T-helper 1 cell treated with Interleukin-12 subunit alpha and Interleukin-12 subunit beta and Interleukin-4 antibody, amounts not matched to agents 30 ng/mL and 1 ng/mL, for 36 hours (primary cell): ENCODE measurements around the gene NR5A2. TPM values are rescaled to one million over a fixed set of nuclear protein-coding genes. Genes with fewer than 3 reads are reported as not detected.

ENCODE experiments used
- intact Hi-C: fragments of 100-400 bp; cut with micrococcal nuclease; formaldehyde crosslinking; loops from one replicate; pipeline ENCODE4 v1.15.1; 2024
- total RNA-seq: library from RNA; stranded (reverse); gene quantifications from 2 replicates; pipeline ENCODE4 v1.2.3, GENCODE V29; 2022

Gene NR5A2
- total RNA-seq, 1 donor from 2014 or later, result 0.42 TPM

GRCh38 chr1:200115532-200115931, 88.0 kb downstream of the NR5A2 start:
- intact Hi-C loops, result no loop called here

- intact Hi-C loops, result no loop called here
Measured at GRCh38 chr1:200116324-200116723, 88.8 kb downstream of the NR5A2 start.

DNA sequence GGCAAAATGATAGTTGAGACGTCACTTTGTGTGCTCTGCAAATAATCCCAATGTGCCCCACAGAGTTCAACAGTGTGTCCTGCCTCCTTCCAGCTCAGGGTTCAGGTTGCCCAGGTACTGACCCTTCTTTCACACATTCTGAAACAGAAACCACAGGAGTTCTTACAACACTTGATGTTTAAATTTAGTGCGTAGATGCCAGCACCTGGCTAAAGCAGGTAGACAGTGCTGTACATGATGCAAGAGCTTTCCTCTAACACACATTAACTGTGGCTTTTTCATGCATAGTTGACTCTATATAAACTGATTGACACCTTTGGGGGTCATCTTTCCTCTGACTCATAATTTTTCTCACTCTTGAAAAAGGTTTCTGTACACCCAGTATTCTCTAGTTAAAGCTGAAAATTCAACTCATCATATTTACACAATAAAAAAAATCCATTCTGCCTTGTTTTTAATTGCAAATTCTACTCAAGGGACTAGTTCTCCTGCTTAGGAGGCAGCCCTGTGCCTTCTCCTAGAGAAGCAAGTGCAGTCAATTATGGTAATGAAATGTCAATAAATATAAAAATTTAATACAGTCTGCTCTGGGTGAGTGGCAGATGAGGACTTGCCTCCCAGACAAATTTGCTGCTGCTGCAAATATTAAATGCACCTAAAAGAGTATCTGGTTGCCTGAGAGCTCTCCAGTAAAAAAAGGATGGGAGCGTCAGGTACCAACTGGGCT, 91.4 kb downstream of the NR5A2 start:
- intact Hi-C loops, result no loop called here

DNA sequence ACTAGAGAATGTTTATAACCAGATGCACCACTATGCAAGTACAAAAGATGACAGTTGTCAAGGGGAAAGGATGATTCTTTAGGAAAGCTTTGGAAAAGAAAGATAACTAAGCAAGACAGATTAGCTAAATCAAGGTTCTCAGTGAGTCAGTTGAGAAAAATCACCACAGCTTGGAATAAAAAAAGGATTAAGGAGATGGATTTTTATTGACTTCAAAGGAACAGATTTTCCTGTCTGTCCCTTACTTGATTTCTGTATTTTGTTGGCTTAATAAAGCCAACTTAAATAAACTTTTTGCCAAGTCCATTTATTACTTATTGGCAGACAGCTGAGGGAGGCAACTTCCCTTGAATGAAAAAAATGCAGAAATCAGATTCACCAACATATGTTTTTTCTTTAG, 93.9 kb downstream of the NR5A2 start:
- intact Hi-C loops, result loop anchor here (10.0 kb wide), 1 partner anchor 437 kb away; no protein-coding TSS in a partner anchor

GRCh38 chr1:200124309-200124708, 96.8 kb downstream of the NR5A2 start:
- intact Hi-C loops, result loop anchor here (10.0 kb wide), 1 partner anchor 440 kb away; no protein-coding TSS in a partner anchor

- intact Hi-C loops, result loop anchor here (10.0 kb wide), 1 partner anchor 443 kb away; no protein-coding TSS in a partner anchor
Measured at GRCh38 chr1:200128081-200128480, 100.6 kb downstream of the NR5A2 start.

DNA sequence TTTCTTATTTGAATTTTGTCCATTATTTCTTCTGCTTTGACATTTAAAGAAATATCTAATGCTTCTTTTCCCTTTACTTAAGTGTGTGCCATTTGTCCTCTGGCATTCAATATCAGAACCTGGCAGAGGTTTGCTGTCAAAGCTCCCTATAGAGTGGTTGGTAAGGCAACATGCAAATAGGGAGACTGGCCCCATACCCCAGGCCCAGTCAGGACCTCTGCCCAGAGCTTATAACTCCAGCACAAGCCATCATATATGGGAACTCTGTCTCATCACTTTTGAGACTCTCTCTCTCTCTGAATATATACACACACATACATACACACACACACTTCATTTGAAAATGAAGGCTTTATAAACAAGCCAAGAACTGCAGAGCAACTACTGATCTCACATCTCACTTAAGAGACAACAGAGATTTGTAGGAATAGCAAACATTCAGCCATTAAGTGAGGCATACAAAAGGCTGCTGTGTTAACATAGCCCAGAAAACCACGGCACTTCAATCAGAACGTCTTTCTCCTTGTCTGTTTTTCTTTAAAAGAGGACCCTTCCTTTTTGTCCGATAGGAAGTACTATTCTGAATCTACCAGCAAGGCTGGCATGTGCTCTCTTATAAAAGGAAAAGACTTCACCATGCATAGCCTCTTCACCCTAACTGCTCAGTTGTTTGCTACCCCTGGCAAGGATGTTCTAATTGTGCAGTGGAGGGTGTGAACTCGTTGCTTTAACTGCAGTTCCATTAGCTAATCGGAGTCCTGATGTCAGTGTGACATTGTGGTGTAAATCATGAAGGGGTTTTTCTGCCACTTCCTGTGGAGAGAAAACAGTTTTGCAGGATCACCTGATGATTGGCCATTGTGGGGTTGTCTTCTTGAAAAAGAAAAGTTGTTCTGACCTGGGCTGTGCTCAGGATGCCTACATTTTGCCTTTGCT, 101.7 kb downstream of the NR5A2 start:
- intact Hi-C loops, result loop anchor here (1.0 to 10.0 kb wide), 2 partner anchors 25 to 444 kb away; no protein-coding TSS in a partner anchor

DNA sequence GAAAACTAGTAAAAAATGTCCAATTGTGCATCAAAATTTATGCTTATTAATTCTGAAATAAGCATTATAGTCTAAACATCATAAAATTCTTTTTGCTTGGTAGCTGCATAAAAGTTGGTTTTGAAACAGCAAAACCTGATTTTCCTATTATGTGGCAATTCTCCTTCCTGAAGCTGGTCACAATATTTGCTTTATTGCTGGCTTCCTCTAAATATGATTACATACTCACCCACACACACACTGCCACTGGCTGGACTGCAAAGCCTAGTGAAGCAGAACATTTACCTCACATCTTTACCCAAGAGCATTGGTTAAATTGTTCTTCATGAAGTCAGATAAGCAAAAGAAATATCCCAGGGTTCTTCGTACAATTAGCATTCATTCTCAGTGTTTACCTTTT, 103.0 kb downstream of the NR5A2 start:
- intact Hi-C loops, result no loop called here

DNA sequence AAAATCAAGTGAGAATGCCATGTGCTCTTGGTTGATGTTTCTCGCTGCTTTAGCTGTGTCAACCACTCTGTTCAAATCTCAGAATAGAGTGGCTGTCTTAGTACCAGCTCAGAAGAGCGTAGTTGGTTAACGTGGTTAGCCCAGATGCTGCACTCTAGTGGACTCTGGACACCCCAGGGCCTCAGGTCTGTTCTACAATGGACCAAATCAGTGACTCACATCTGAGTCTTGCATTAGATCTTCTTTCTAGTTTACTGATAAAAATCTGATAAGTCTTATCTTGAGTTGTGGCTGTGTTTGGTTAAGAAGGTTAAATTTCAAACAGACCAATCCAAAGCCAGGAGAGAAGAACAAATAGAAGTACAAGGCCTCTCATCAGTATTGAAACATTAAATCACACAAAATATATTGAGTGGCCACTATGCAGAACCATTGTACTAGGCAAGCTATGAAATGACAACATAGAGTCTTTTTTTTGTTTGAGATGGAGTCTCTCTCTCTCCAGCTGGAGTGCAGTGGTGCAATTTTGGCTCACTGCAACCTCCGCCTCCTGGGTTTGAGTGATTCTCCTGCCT, 104.1 kb downstream of the NR5A2 start:
- intact Hi-C loops, result no loop called here

GRCh38 chr1:200133123-200133522, 105.6 kb downstream of the NR5A2 start:
- intact Hi-C loops, result no loop called here

DNA sequence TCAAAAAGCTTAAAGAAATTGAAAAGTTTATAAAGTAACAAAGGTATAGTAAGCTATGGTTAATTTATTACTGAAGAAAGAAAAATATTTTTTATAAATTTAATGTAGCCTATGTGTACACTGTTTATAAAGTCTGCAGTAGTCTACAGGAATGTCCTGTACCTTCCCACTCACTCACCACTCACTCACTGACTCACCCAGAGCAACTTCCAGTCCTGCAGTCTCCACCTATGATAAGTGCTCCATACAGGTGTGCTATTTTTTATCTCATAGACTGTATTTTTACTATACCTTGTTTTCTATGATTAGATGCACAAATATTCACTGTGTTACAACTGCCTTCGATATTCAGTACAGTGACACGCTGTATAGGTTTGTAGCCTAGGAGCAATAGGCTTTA, 106.6 kb downstream of the NR5A2 start:
- intact Hi-C loops, result no loop called here

DNA sequence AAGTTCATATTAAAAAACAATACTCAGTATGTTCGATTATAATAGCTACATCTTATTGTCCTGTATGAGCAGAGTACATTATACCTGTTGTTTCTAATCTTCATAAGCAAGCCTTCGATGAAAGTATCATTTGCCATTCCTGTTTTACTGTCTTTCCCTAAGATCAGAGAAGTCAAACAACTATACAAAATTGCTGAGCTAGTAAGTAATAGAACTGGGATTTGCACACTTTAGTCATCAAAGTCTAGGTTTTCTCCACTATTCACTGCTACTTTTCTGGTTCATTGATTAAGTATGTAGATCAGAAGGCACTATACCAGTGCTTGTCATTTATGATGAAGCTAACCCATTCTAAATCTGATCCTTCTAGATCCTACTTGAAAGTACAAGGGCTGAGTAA, 108.9 kb downstream of the NR5A2 start:
- intact Hi-C loops, result loop anchor here (5.0 kb wide), 1 partner anchor 271 kb away; no protein-coding TSS in a partner anchor

DNA sequence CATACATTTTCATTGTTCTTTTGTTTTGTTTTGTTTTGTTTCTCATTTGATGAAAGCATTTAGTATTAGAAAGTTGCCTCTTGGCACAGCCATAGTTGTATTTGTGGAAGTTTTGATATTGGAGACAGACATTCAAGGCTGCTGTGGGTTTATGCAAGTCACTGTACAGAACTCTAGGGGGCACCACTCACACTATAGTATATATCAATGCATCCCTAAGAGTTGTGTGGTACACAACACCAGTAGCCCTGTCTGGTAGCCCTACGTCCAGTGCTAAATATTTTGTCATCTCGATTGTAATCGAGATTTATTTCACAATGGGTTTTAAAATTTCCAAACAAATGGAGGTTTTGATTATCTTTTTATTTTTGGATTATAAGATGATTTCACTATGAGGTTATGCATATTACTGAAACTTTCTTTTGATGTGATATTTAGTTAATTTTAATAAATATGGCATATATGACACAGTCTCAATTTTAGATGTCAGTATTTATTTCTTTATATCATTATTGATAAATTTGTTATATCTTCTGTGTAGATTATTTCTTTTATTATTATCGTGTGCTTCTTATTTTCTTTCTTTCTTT, 112.2 kb downstream of the NR5A2 start:
- intact Hi-C loops, result loop anchor here (1.0 to 5.0 kb wide), 9 partner anchors 14 to 371 kb away; no protein-coding TSS in a partner anchor

DNA sequence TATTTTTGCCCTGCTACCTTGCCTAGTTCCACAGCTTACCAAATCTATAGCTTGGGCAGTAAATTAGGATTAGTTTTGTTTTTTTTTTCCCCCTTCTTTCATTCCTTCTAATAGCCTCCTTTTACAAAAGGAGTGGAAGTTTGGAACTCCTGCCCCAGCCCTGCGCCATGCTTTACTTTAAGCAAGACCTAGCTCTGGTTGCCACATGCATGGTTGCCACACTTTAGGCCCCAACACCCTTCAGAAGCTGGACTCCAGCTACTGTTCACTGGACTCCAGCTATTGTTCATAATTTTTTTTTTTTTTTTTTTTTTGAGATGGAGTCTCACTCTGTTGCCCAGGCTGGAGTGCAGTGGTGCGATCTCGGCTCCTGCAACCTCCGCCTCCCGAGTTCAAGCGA, 115.8 kb downstream of the NR5A2 start:
- intact Hi-C loops, result no loop called here

GRCh38 chr1:200146100-200146499, 118.6 kb downstream of the NR5A2 start:
- intact Hi-C loops, result loop anchor here (1.0 kb wide), 1 partner anchor 8 kb away; no protein-coding TSS in a partner anchor

DNA sequence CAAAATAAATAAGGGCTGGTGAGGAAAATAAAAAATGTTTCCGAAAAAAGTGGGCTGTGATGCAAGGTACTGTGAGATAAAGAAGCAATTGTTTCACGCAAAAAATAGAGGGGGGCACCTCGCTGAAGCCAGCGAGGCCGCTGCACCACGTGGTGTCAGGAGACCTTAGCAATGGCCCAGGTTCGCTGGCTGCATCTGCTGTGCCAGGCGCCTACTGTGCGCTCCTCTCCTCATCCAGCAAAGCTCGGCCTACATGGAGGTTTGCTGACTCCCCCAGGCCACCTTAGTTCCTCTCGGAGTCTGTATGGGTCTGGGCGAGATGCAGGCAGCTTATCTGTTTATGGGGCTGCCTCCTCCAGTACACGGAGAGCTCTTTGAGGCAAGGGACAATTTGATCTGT, 119.6 kb downstream of the NR5A2 start:
- intact Hi-C loops, result no loop called here

GRCh38 chr1:200147742-200148141, 120.2 kb downstream of the NR5A2 start:
- intact Hi-C loops, result no loop called here

GRCh38 chr1:200150006-200150405, 122.5 kb downstream of the NR5A2 start:
- intact Hi-C loops, result loop anchor here (5.0 to 10.0 kb wide), 8 partner anchors 102 to 1985 kb away; no protein-coding TSS in a partner anchor

GRCh38 chr1:200150721-200151120, 123.2 kb downstream of the NR5A2 start:
- intact Hi-C loops, result loop anchor here (5.0 to 10.0 kb wide), 8 partner anchors 102 to 1986 kb away; no protein-coding TSS in a partner anchor

- intact Hi-C loops, result loop anchor here (2.0 to 10.0 kb wide), 11 partner anchors 74 to 1988 kb away; no protein-coding TSS in a partner anchor
Measured at GRCh38 chr1:200152336-200152735, 124.8 kb downstream of the NR5A2 start.
